HCT116 (cell line): ENCODE results near the gene CCR5AS.

ENCODE experiments used
- ATAC-seq: fragments of 200-7000 bp; cut with Tn5 transposase; 2 replicates; pipeline ENCODE4 v1.9.1; 2020; ENCODE audit warnings: mild to moderate bottlenecking, moderate library complexity
- BruUV-seq: library from RNA; stranded (reverse); fragments of 400-500 nt; replicated peaks from 2 replicates; lab custom pipeline; 2021; lab: Mats Ljungman, UMichigan
- CTCF ChIA-PET: fragments of 300-600 bp; sonication (Branson Sonifier 250); formaldehyde crosslinking; loops from one replicate; lab custom pipeline; 2021; ENCODE audit warnings: antibody characterized with exemption; lab: Charles Lee
- POLR2A ChIA-PET: fragments of 300-600, 350-600 bp; sonication (Branson Sonifier 250); formaldehyde crosslinking; loops from one replicate; lab custom pipeline; 2021; ENCODE audit warnings: antibody characterized with exemption; lab: Charles Lee
- RAD21 ChIA-PET, 2 experiments: fragments of 300-600 bp; sonication (Branson Sonifier 250); formaldehyde crosslinking; loops; one replicate each; lab custom pipeline; 2023; ENCODE audit warnings: low total read pairs in 2 of 2; ENCODE audit not compliant: uncharacterized antibody in 2 of 2, unreplicated experiment in 2 of 2, low non-redundant PET in 1 of 2; lab: Charles Lee
- DNase-seq: peaks from one replicate; pipeline ENCODE4 v3.0.0-alpha.2; 2010; ENCODE audit warnings: low read depth, low spot score
- H2AFZ ChIP-seq: fragments of 200-600 bp; shearing (Covaris generic), sonication (generic); 2 replicates; pipeline ENCODE4 v1.6.1; 2017; ENCODE audit warnings: low read depth, mixed run types, mixed read lengths, antibody characterized with exemption, low read length; ENCODE audit not compliant: poor library complexity, severe bottlenecking
- H3K27ac ChIP-seq: 2 replicates; pipeline ENCODE4 v1.5.1; 2012; ENCODE audit warnings: low read depth, low read length
- H3K27me3 ChIP-seq: fragments of 200-600 bp; sonication (generic); 2 replicates; pipeline ENCODE4 v1.6.1; 2016; ENCODE audit warnings: mixed run types, low read length, mixed read lengths; ENCODE audit not compliant: insufficient read depth
- H3K36me3 ChIP-seq, 2 experiments: fragments of 200-500 bp in 1 of 2; fragments of 200-600 bp in 1 of 2; sonication (Bioruptor generic) in 1 of 2; sonication (generic) in 1 of 2; 2 replicates each; pipeline versions ENCODE4 v1.5.1 to v1.6.1; 2014 to 2016; ENCODE audit warnings: low read length in 2 of 2, inconsistent platforms in 1 of 2, mixed read lengths in 1 of 2, mixed run types in 1 of 2; ENCODE audit not compliant: insufficient read depth in 2 of 2, control insufficient read depth in 1 of 2
- H3K4me1 ChIP-seq, 2 experiments: fragments of 200-600 bp in 1 of 2; sonication (generic) in 1 of 2; 2 replicates each; pipeline versions ENCODE4 v1.5.1 to v1.6.1; 2012 to 2017; ENCODE audit warnings: low read length in 2 of 2, inconsistent platforms in 1 of 2, mild to moderate bottlenecking in 1 of 2, mixed read lengths in 1 of 2, mixed run types in 1 of 2, moderate library complexity in 1 of 2; ENCODE audit not compliant: insufficient read depth in 2 of 2, control insufficient read depth in 1 of 2
- H3K4me2 ChIP-seq: fragments of 200-600 bp; sonication (generic); 2 replicates; pipeline ENCODE4 v1.6.1; 2017; ENCODE audit warnings: mixed run types, low read length, mixed read lengths
- H3K4me3 ChIP-seq, 2 experiments: fragments of 200-600 bp in 1 of 2; sonication (generic) in 1 of 2; replicated peaks in 1 of 2; 2 replicates each; pipeline ENCODE4 v1.5.1; 2011 to 2016; ENCODE audit warnings: low read length in 2 of 2, control low read depth in 1 of 2, low read depth in 1 of 2, mild to moderate bottlenecking in 1 of 2, mixed read lengths in 1 of 2, mixed run types in 1 of 2
- H3K79me2 ChIP-seq: fragments of 200-600 bp; sonication (generic); 2 replicates; pipeline ENCODE4 v1.6.1; 2017; ENCODE audit warnings: mild to moderate bottlenecking, mixed run types, low read length, moderate library complexity, mixed read lengths; ENCODE audit not compliant: insufficient read depth
- H3K9ac ChIP-seq: fragments of 200-600 bp; sonication (generic); 2 replicates; pipeline ENCODE4 v1.6.1; 2016; ENCODE audit warnings: low read length, mixed read lengths
- H3K9me2 ChIP-seq: fragments of 200-600 bp; sonication (generic), shearing (Covaris generic); 2 replicates; pipeline ENCODE4 v1.6.1; 2017; ENCODE audit warnings: mixed run types, mild to moderate bottlenecking, moderate library complexity; ENCODE audit not compliant: insufficient read depth
- H3K9me3 ChIP-seq, 2 experiments: fragments of 200-500 bp in 1 of 2; fragments of 200-600 bp in 1 of 2; sonication (Bioruptor generic) in 1 of 2; sonication (generic) in 1 of 2; 2 replicates each; pipeline ENCODE4 v1.6.1; 2014 to 2017; ENCODE audit warnings: low read length in 2 of 2, mixed read lengths in 2 of 2, inconsistent platforms in 1 of 2, low read depth in 1 of 2, mild to moderate bottlenecking in 1 of 2, mixed run types in 1 of 2, moderate library complexity in 1 of 2; ENCODE audit not compliant: control insufficient read depth in 1 of 2, insufficient read depth in 1 of 2
- H4K20me1 ChIP-seq: fragments of 200-600 bp; sonication (generic), shearing (Covaris generic); 2 replicates; pipeline ENCODE4 v1.6.1; 2017; ENCODE audit warnings: mixed run types, mild to moderate bottlenecking, moderate library complexity; ENCODE audit not compliant: insufficient read depth
- CBX3 ChIP-seq: IDR thresholded peaks from 2 replicates; pipeline ENCODE4 v1.6.1; 2012; ENCODE audit warnings: low read depth
- CTCF ChIP-seq, 3 experiments: fragments of 200-600 bp in 1 of 3; sonication (generic) in 1 of 3; IDR thresholded peaks in 2 of 3; conservative IDR thresholded peaks in 1 of 3; 2 replicates each; pipeline ENCODE4 v1.5.1; 2012 to 2017; ENCODE audit warnings: low read depth in 2 of 3, low read length in 2 of 3, antibody characterized with exemption in 1 of 3, borderline replicate concordance in 1 of 3, control low read depth in 1 of 3, mild to moderate bottlenecking in 1 of 3, mixed read lengths in 1 of 3, mixed run types in 1 of 3, moderate library complexity in 1 of 3; ENCODE audit not compliant: insufficient read depth in 1 of 3
- JUND ChIP-seq: IDR thresholded peaks from 2 replicates; pipeline ENCODE4 v1.6.1; 2012
- MAX ChIP-seq: IDR thresholded peaks from 2 replicates; pipeline ENCODE4 v1.6.1; 2012
- SIN3A ChIP-seq: IDR thresholded peaks from 2 replicates; pipeline ENCODE4 v1.6.1; 2012; ENCODE audit warnings: low read depth
- TCF7L2 ChIP-seq: IDR thresholded peaks from 2 replicates; pipeline ENCODE4 v1.7.0; 2011; ENCODE audit warnings: borderline replicate concordance, inconsistent platforms; ENCODE audit not compliant: insufficient read depth, insufficient read length; ENCODE audit errors: extremely low read depth
- ZBTB33 ChIP-seq: IDR thresholded peaks from 2 replicates; pipeline ENCODE4 v1.6.1; 2011; ENCODE audit warnings: mild to moderate bottlenecking, low read length, moderate library complexity; ENCODE audit not compliant: insufficient replicate concordance; ENCODE audit errors: extremely low read depth
- ZFX ChIP-seq: fragments of 450-650 bp; IDR thresholded peaks from 2 replicates; pipeline ENCODE4 v1.6.1; 2017
- intact Hi-C: fragments of 100-400 bp; cut with micrococcal nuclease; formaldehyde crosslinking; loops from 2 replicates; pipeline ENCODE4 v1.10.0; 2022

Gene CCR5AS

GRCh38 chr3:46397111-46397510, 9.8 kb downstream of the CCR5AS start:
- no peak for DNase-seq
- Histone ChIP-seq H4K20me1 (no peaks in the 10 kb centered on the region), H3K4me2 (no peak overlapping the region), H3K9ac (no peak overlapping the region), H3K4me1 (no peaks in the 10 kb centered on the region), H2AFZ (no peak overlapping the region), H3K9me3 (no peaks in the 10 kb centered on the region), H3K79me2 (no peaks in the 10 kb centered on the region), H3K4me3 (no peak overlapping the region), H3K9me2 (no peaks in the 10 kb centered on the region), H3K27ac (no peak overlapping the region), H3K36me3 (no peaks in the 10 kb centered on the region), H3K27me3 (no peaks in the 10 kb centered on the region)
- ChIA-PET POLR2A (no interaction called here), RAD21 (no interaction called here), CTCF (interaction anchor here (1.2 kb wide), 1 partner anchor 14 kb away, joined by 3 read pairs; no protein-coding TSS in a partner anchor)
- TF ChIP-seq ZFX (no peak), CBX3 (no peak), CTCF (IDR thresholded peaks at IDR 0.05 in 2 of 3, conservative IDR thresholded peaks at IDR 0.05 in 1 of 3; ENCODE audit: borderline replicate concordance in 1 of 3, insufficient read depth in 1 of 3, low read depth in 2 of 3, low read length in 2 of 3) (no peak), ZBTB33 (no peak), TCF7L2 (no peak), MAX (no peak), JUND (no peak), SIN3A (no peak)
- no peak for ATAC-seq
- no TSS peak for BruUV-seq
- intact Hi-C loops = no loop called here
